Stomach smooth muscle (tissue), 2 donors: ENCODE measurements around the gene SF3B3.
A peak's percentile ranks its signal among the peaks of the same experiment; 100 is the strongest.

ENCODE experiments used
- H3K27ac ChIP-seq: one replicate; pipeline ENCODE4 v1.7.0; 2013; ENCODE audit warnings: mild to moderate bottlenecking, low read length, inconsistent platforms
- H3K27me3 ChIP-seq, 2 donors: one replicate each; pipeline ENCODE4 v1.7.0; 2013; ENCODE audit warnings: low read length in 2 of 2; ENCODE audit not compliant: insufficient read depth in 2 of 2, control insufficient read depth in 1 of 2
- H3K36me3 ChIP-seq, 2 donors: one replicate each; pipeline ENCODE4 v1.7.0; 2013; ENCODE audit warnings: low read length in 2 of 2; ENCODE audit not compliant: control insufficient read depth in 2 of 2, insufficient read depth in 2 of 2
- H3K4me1 ChIP-seq: one replicate; pipeline ENCODE4 v1.7.0; 2013; ENCODE audit warnings: low read length; ENCODE audit not compliant: control insufficient read depth, insufficient read depth
- H3K4me3 ChIP-seq, 2 donors: one replicate each; pipeline ENCODE4 v1.7.0; 2013; ENCODE audit warnings: low read length in 2 of 2
- H3K9ac ChIP-seq, 2 donors: one replicate each; pipeline ENCODE4 v1.7.0; 2013; ENCODE audit warnings: low read length in 2 of 2, mild to moderate bottlenecking in 1 of 2
- H3K9me3 ChIP-seq, 2 donors: one replicate each; pipeline ENCODE4 v1.7.0; 2013; ENCODE audit warnings: low read length in 2 of 2; ENCODE audit not compliant: control insufficient read depth in 2 of 2
- donor health status: healthy.
- donor health status: Pancreatic carcinoma.

The SF3B3 gene

DNA sequence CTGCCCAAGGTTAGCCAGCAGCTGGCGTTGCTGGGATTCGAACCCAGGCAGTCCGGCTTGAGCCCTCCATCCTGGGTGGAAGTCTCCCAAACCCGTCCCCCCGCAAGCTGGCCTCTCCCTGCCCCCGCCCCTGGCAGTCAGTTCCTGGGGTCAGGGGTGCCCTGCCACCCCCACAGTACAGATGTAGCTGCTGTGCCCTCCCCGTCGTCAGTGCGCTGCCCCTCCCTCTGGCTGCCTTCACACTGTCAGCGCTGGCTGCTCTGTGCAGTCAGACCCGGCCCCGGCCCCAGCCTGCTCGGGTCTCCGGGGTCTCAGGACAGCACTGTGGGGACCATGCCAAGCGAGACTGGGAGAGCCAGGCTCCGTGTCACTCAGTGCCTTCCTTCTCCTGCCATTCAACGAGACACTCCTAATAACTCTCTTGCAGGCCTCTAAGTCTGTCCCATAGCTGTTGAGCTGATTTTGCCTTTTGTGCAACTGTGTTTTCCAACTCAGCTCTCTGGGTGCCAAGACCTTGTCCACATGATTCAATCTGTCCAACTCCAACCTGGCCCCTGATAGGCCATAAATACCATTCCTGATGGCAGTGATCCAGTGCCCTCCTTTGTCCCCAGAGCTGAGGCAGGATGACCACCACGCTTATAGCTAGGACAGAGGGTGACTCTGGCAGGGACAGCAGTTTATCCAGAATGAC is 67.3 kb downstream of the SF3B3 start:
- Histone ChIP-seq H3K36me3 (no peaks in the 10 kb centered on the region), H3K9me3 (no peaks in the 10 kb centered on the region), H3K4me3 (peak overlapping the region in 1 of 2 donors; percentile 40), H3K27me3 (no peaks in the 10 kb centered on the region), H3K27ac (peak overlapping the region; percentile 11), H3K9ac (peak overlapping the region in 1 of 2 donors; percentile 42), H3K4me1 (peaks cover 27% of the 10 kb centered on the region)

GRCh38 chr16:70591615-70592014 is 68.0 kb downstream of the SF3B3 start:
- Histone ChIP-seq H3K9me3 (no peaks in the 10 kb centered on the region), H3K27ac (no peak overlapping the region), H3K4me3 (no peak overlapping the region), H3K27me3 (no peaks in the 10 kb centered on the region), H3K36me3 (no peaks in the 10 kb centered on the region), H3K9ac (no peak overlapping the region), H3K4me1 (peaks cover 27% of the 10 kb centered on the region)

DNA sequence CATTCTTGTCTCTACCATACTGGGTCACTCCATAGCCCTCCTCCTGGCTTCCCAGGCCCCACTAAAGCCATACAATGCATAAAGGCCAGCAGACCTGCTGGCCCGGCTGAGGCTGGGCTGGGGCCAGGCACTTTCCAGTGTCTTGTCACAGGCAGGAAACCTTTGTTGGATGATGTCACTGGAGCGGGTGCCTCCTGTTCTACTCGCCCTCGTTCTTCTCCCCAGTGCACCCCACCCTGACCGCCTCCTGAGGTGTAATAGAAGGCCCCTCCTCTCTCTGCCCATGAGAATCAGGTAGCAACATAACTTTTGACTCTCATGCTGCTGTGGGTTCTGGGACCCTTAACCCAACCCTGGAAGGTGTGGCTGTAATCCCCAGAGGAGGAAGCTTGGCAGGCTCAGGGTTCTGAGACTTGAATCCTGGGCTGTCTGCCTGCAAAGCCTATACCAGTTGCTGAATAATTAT is 68.5 kb downstream of the SF3B3 start:
- H3K9me3 ChIP-seq, result no peaks in the 10 kb centered on the region
- H3K9ac ChIP-seq, result no peak overlapping the region
- no peaks in the 10 kb centered on the region for H3K27me3 ChIP-seq
- H3K4me1 ChIP-seq, result peaks cover 27% of the 10 kb centered on the region
- no peaks in the 10 kb centered on the region for H3K36me3 ChIP-seq
- H3K4me3 ChIP-seq, result no peak overlapping the region
- H3K27ac ChIP-seq, result no peak overlapping the region

DNA sequence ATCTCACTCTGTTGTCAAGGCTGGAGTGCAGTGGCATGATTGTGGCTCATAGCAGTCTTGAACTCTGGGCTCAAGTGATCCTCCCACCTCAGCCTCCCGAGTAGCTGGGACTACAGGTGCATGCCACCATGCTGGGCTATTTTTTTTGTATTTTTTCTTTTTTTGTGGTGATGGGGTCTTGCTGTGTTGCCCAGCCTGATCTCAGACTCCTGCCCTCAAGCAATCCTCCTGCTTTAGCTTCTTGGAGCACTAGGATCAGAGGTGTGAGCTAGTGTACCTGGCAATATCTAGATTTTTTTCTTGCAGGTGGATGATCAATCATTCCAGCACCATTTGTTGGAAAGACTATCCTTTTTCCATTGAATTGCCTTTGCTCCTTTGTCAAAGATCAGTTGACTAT is 69.9 kb downstream of the SF3B3 start:
- no peak overlapping the region for H3K4me3 ChIP-seq
- H3K4me1 ChIP-seq, result peaks cover 27% of the 10 kb centered on the region
- no peak overlapping the region for H3K27ac ChIP-seq
- no peaks in the 10 kb centered on the region for H3K36me3 ChIP-seq
- H3K9ac ChIP-seq, result no peak overlapping the region
- no peaks in the 10 kb centered on the region for H3K27me3 ChIP-seq
- H3K9me3 ChIP-seq, result no peaks in the 10 kb centered on the region

DNA sequence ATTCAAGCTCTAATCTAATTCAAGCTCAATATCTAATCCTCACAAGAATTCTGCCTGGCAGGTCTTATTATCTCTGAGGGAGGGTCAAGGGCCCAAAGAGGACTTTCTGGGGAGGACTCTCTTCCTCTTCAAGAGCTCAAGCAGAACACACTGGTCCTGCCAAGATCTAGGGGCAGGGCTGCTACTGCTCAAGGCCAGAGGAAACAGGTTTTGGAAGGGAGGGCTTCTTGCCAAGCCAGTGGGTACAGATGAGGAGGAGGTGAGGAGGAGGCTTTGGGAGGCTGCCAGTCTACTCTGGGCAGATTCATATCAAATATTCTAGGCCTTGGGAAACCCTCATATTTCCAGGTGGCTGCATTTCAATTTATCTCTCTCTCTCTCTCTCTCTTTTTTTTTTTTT is 71.0 kb downstream of the SF3B3 start:
- no peaks in the 10 kb centered on the region for H3K27me3 ChIP-seq
- H3K9me3 ChIP-seq, result no peaks in the 10 kb centered on the region
- no peak overlapping the region for H3K4me3 ChIP-seq
- H3K4me1 ChIP-seq, result peaks cover 22% of the 10 kb centered on the region
- H3K9ac ChIP-seq, result no peak overlapping the region
- no peaks in the 10 kb centered on the region for H3K36me3 ChIP-seq
- H3K27ac ChIP-seq, result no peak overlapping the region

DNA sequence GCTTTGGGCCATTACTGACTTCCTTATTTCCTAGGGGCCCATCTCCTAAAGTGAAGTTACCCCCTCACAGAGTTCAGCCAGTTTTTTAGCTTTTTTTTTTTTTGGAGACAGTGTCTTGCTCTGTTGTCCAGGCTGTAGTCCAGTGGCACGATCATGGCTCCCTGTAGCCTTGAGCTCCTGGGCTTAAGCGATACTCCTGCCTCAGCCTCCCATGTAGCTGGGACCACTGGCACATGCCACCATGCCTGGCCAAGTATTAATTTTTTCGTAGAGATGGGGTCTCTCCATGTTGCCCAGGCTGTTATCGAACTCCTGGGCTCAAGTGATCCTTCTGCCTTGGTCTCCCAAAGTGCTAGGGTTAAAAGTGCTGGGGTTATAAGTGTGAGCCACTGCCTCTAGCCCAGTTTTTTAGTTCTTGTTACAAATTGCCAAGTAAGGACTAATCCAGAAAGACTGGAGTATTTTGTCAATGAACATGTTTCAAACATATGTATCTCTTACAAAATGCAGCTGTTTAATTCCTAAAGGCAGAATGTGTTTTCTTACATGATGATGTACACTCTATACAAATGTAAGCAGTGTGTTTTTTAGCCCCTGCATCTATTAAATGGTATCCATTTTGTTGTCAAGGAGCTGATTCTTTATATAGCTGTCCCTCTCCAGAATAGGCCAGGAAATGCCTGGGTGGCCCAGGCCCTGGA is 73.7 kb downstream of the SF3B3 start:
- Histone ChIP-seq H3K27me3 (no peaks in the 10 kb centered on the region), H3K36me3 (no peaks in the 10 kb centered on the region), H3K27ac (no peak overlapping the region), H3K4me3 (no peak overlapping the region), H3K9ac (no peak overlapping the region), H3K4me1 (peaks cover 3% of the 10 kb centered on the region), H3K9me3 (no peaks in the 10 kb centered on the region)

DNA sequence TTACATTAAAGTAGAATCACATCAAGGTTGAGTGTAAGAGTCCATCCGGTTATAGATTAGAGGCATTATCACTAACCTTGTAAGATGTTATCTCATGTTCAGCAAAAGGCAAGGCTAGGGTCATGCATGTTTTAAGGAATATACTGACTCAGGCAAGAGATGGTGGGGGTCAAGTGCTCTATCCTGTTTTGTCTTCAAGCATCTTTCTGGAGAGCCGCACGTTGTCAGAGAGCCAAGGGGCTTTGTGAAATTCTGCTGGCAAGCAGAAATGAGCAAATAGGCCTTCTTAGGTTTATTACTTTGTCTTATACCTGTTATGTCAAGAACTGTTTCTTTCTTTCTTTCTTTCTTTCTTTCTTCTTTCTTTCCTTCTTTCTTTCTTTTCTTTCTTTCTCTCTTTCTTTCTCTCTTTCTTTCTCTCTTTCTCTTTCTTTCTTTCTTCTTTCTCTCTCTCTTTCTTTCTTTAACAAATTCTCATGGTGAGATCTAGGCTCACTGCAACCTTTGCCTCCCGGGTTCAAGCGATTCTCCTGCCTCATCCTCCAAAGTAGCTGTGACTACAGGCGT is 75.4 kb downstream of the SF3B3 start:
- H3K27ac ChIP-seq, result no peak overlapping the region
- no peaks in the 10 kb centered on the region for H3K27me3 ChIP-seq
- H3K4me1 ChIP-seq, result peaks cover 3% of the 10 kb centered on the region

GRCh38 chr16:70600730-70601129 is 77.1 kb downstream of the SF3B3 start:
- H3K4me3 ChIP-seq, result no peak overlapping the region
- no peaks in the 10 kb centered on the region for H3K36me3 ChIP-seq
- no peaks in the 10 kb centered on the region for H3K9me3 ChIP-seq
- no peak overlapping the region for H3K27ac ChIP-seq
- H3K9ac ChIP-seq, result no peak overlapping the region
- no peaks in the 10 kb centered on the region for H3K4me1 ChIP-seq
- H3K27me3 ChIP-seq, result no peaks in the 10 kb centered on the region

More for the DNA sequence above, 75.4 kb downstream of the SF3B3 start:
- Histone ChIP-seq H3K4me3 (no peak overlapping the region), H3K36me3 (no peaks in the 10 kb centered on the region), H3K9me3 (no peaks in the 10 kb centered on the region), H3K9ac (no peak overlapping the region)

DNA sequence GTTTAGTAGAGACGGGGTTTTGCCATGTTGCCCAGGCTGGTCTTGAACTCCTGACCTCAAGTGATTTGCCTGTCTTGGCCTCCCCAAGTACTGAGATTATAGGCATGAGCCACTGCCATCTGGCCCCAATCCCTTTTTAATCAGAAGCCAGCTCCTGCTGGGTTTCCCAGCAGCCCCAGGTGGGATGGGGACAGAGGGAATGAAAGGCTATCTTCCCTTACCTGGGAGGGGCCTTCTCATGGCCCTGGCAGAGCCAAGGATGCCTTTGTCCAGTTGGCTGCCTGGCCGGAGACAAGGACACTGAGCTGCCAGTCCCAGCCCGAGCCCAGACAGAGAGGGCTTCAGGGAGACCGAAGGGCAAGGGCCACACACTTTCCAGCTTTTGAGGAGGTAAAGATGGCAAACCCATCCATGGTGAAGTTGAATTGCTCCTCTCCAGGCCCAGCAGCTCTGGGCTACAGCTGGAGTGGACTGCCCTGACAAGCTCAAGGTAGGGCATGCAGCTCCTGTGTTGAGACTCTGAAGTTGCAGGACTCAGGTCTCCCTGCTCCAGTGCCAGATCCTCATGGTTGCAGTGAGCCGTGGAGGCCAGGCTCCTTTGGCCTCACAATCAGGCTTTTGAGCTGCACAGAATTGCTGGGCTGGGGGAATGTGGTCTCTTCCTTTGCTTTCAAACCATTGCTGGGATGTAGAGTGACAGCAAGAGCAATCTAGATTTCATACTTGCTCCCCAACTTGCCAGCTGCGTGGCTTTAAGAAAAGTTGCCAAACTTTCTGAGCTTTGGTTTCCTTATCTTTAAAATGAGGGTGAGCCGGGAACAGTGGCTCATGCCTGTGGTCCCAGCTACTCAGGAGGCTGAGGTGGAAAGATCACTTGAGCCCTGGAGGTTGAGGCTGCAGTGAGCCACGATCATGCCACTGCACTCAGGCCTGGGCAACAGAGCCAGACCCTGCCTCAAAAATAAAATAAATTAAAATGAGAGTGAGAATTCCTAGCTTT is 78.3 kb downstream of the SF3B3 start:
- Histone ChIP-seq H3K4me1 (no peaks in the 10 kb centered on the region), H3K9ac (no peak overlapping the region), H3K4me3 (no peak overlapping the region), H3K27ac (no peak overlapping the region), H3K27me3 (no peaks in the 10 kb centered on the region), H3K36me3 (no peaks in the 10 kb centered on the region), H3K9me3 (no peaks in the 10 kb centered on the region)

GRCh38 chr16:70602831-70603230 is 79.2 kb downstream of the SF3B3 start:
- no peaks in the 10 kb centered on the region for H3K9me3 ChIP-seq
- no peak overlapping the region for H3K4me3 ChIP-seq
- no peaks in the 10 kb centered on the region for H3K36me3 ChIP-seq
- H3K27me3 ChIP-seq, result no peaks in the 10 kb centered on the region
- H3K27ac ChIP-seq, result no peak overlapping the region
- H3K9ac ChIP-seq, result no peak overlapping the region
- no peaks in the 10 kb centered on the region for H3K4me1 ChIP-seq
